Brain microvascular endothelial cell (primary cell): Measurements from ENCODE around the gene KCNIP4.

Experiments used
- DNase-seq: peaks from one replicate; pipeline ENCODE4 v3.0.0-alpha.2; 2020
- H3K27ac ChIP-seq: fragments of 250-450 bp; sonication (Bioruptor Pico); 2 replicates; pipeline ENCODE4 v1.5.1; 2020; ENCODE audit warnings: mild to moderate bottlenecking, moderate library complexity
- H3K27me3 ChIP-seq: fragments of 250-450 bp; sonication (Bioruptor Pico); replicated peaks from 2 replicates; pipeline ENCODE4 v1.5.1; 2020; ENCODE audit warnings: mild to moderate bottlenecking
- H3K36me3 ChIP-seq: fragments of 250-450 bp; sonication (Bioruptor Pico); replicated peaks from 2 replicates; pipeline ENCODE4 v1.5.1; 2020; ENCODE audit warnings: mild to moderate bottlenecking
- H3K4me3 ChIP-seq: 2 replicates; pipeline ENCODE4 v1.5.1; 2011; ENCODE audit warnings: low read depth, mild to moderate bottlenecking, control low read depth, low read length, moderate library complexity
- CTCF ChIP-seq: IDR thresholded peaks from 2 replicates; pipeline ENCODE4 v1.5.1; 2011; ENCODE audit warnings: low read depth, mild to moderate bottlenecking, moderate library complexity, low read length, control low read depth, inconsistent platforms; ENCODE audit errors: missing control alignments
- in situ Hi-C: cut with HindIII; loops from 2 replicates; pipeline ENCODE4 v1.10.0; 2017; ENCODE audit warnings: low sequenced_read_pairs, low pct_ligation_motif_present

The KCNIP4 gene

GRCh38 chr4:21811565-21811964 is 137.0 kb downstream of the KCNIP4 start:
- in situ Hi-C loops, result no loop called here
- Histone ChIP-seq H3K27me3 (no peaks in the 10 kb centered on the region), H3K4me3 (no peak overlapping the region), H3K27ac (no peak overlapping the region), H3K36me3 (no peaks in the 10 kb centered on the region)
- TF ChIP-seq CTCF, result no peak
- DNase-seq, result no peak

GRCh38 chr4:21806991-21807390 is 141.6 kb downstream of the KCNIP4 start:
- Histone ChIP-seq H3K27ac (no peak overlapping the region), H3K4me3 (no peak overlapping the region), H3K36me3 (no peaks in the 10 kb centered on the region), H3K27me3 (no peaks in the 10 kb centered on the region)
- no peak for DNase-seq
- TF ChIP-seq CTCF, result peak; percentile 30
- in situ Hi-C loops, result no loop called here

- H3K27ac ChIP-seq, result peak overlapping the region; percentile 75
- H3K4me3 ChIP-seq, result no peak overlapping the region
- TF ChIP-seq CTCF, result no peak
- H3K27me3 ChIP-seq, result no peaks in the 10 kb centered on the region
- no peaks in the 10 kb centered on the region for H3K36me3 ChIP-seq
- in situ Hi-C loops, result no loop called here
- peak; percentile 54 for DNase-seq
Measured at GRCh38 chr4:21802406-21802805, 146.2 kb downstream of the KCNIP4 start.

GRCh38 chr4:21801661-21802385 is 146.7 kb downstream of the KCNIP4 start:
- no peak for TF ChIP-seq CTCF
- no peak for DNase-seq
- H3K4me3 ChIP-seq, result no peak overlapping the region
- no peaks in the 10 kb centered on the region for H3K36me3 ChIP-seq
- H3K27me3 ChIP-seq, result no peaks in the 10 kb centered on the region
- H3K27ac ChIP-seq, result peak overlapping the region; percentile 75
- in situ Hi-C loops, result no loop called here

- in situ Hi-C loops, result loop anchor here (25.0 kb wide), 1 partner anchor 592 kb away; no protein-coding TSS in a partner anchor
- Histone ChIP-seq H3K27ac (no peak overlapping the region), H3K36me3 (no peaks in the 10 kb centered on the region), H3K27me3 (no peaks in the 10 kb centered on the region), H3K4me3 (no peak overlapping the region)
- TF ChIP-seq CTCF, result no peak
- DNase-seq, result peak; percentile 55
Measured at GRCh38 chr4:21795091-21795490, 153.5 kb downstream of the KCNIP4 start.

GRCh38 chr4:21792736-21793135 is 155.8 kb downstream of the KCNIP4 start:
- H3K27ac ChIP-seq, result no peak overlapping the region
- H3K4me3 ChIP-seq, result no peak overlapping the region
- in situ Hi-C loops, result loop anchor here (25.0 kb wide), 1 partner anchor 595 kb away; no protein-coding TSS in a partner anchor
- no peaks in the 10 kb centered on the region for H3K27me3 ChIP-seq
- no peaks in the 10 kb centered on the region for H3K36me3 ChIP-seq
- no peak for TF ChIP-seq CTCF
- DNase-seq, result no peak
